ENCODE measurements around the gene PRF1.
"Not testable (repeated sequence)": the region's sequence is repeated elsewhere in the genome, so short reads cannot be mapped to it uniquely, and the experiment has no call there.

PRF1 gene

GRCh38 chr10:70615211-70615610 is 12.7 kb upstream of the PRF1 start:
- DNase-seq (ENCODE audit: insufficient read length, low spot score) (no peak), FAIRE-seq (no peak)
- no peak for TF ChIP-seq CTCF (IDR thresholded peaks at IDR 0.05; ENCODE audit: insufficient read depth, missing control alignments)

- DNase-seq (ENCODE audit: insufficient read length, low spot score); FAIRE-seq: not testable (repeated sequence)
Observed at GRCh38 chr10:70614364-70614763, 11.8 kb upstream of the PRF1 start.

GRCh38 chr10:70613941-70614340 is 11.4 kb upstream of the PRF1 start:
- FAIRE-seq = no peak

GRCh38 chr10:70607936-70608335 is 5.4 kb upstream of the PRF1 start:
- FAIRE-seq (no peak), DNase-seq (ENCODE audit: insufficient read length, low spot score) (no peak)
- TF ChIP-seq CTCF (IDR thresholded peaks at IDR 0.05; ENCODE audit: insufficient read depth, missing control alignments) = no peak

More at GRCh38 chr10:70613941-70614340, 11.4 kb upstream of the PRF1 start:
- DNase-seq (ENCODE audit: insufficient read length, low spot score) = no peak
- TF ChIP-seq CTCF (IDR thresholded peaks at IDR 0.05; ENCODE audit: insufficient read depth, missing control alignments) = no peak

GRCh38 chr10:70605161-70605560 is 2.6 kb upstream of the PRF1 start:
- DNase-seq (ENCODE audit: insufficient read length, low spot score) (no peak), FAIRE-seq (no peak)
- no peak for TF ChIP-seq CTCF (IDR thresholded peaks at IDR 0.05; ENCODE audit: insufficient read depth, missing control alignments)

GRCh38 chr10:70604106-70604505 is 1.6 kb upstream of the PRF1 start:
- DNase-seq (ENCODE audit: insufficient read length, low spot score) (no peak), FAIRE-seq (no peak)
- TF ChIP-seq CTCF (IDR thresholded peaks at IDR 0.05; ENCODE audit: insufficient read depth, missing control alignments) = no peak

- no peak for TF ChIP-seq CTCF (IDR thresholded peaks at IDR 0.05; ENCODE audit: insufficient read depth, missing control alignments)
- DNase-seq (ENCODE audit: insufficient read length, low spot score) = no peak
- FAIRE-seq = no peak
Observed at GRCh38 chr10:70603449-70603801, 884 bp upstream of the PRF1 start.

GRCh38 chr10:70601746-70602145 is 795 bp downstream of the PRF1 start:
- DNase-seq (ENCODE audit: insufficient read length, low spot score) = no peak
- TF ChIP-seq CTCF (IDR thresholded peaks at IDR 0.05; ENCODE audit: insufficient read depth, missing control alignments) = no peak
- no peak for FAIRE-seq
